SU-DHL-6 (cell line): ENCODE results near the gene VEGFB.

Source experiments
- H2AFZ ChIP-seq: fragments of 200-600 bp; sonication (generic); 2 replicates; pipeline ENCODE4 v1.6.1; 2014; ENCODE audit warnings: low read depth, mild to moderate bottlenecking, moderate library complexity, mixed read lengths, antibody characterized with exemption, low read length; ENCODE audit not compliant: severe bottlenecking
- H3F3A ChIP-seq: fragments of 200-600 bp; shearing (Covaris generic); 2 replicates; pipeline ENCODE4 v1.6.0; 2016; ENCODE audit warnings: antibody characterized with exemption, mild to moderate bottlenecking; ENCODE audit not compliant: insufficient read depth
- H3K27ac ChIP-seq: fragments of 200-600 bp; sonication (generic); 2 replicates; pipeline ENCODE4 v1.5.1; 2016; ENCODE audit warnings: low read depth, mild to moderate bottlenecking, low read length, moderate library complexity, mixed read lengths
- H3K27me3 ChIP-seq: fragments of 200-600 bp; sonication (generic), shearing (Covaris generic); 2 replicates; pipeline ENCODE4 v1.6.0; 2014; ENCODE audit warnings: mild to moderate bottlenecking, low read length
- H3K36me3 ChIP-seq: fragments of 200-600 bp; sonication (generic); 2 replicates; pipeline ENCODE4 v1.6.1; 2014; ENCODE audit warnings: mild to moderate bottlenecking, low read length, mixed read lengths
- H3K4me2 ChIP-seq: fragments of 300-600, 200-600 bp; shearing (Covaris generic), sonication (generic); 2 replicates; pipeline ENCODE4 v1.6.0; 2014; ENCODE audit warnings: low read length, low read depth, mild to moderate bottlenecking; ENCODE audit not compliant: poor library complexity, severe bottlenecking
- H3K4me3 ChIP-seq: fragments of 200-600 bp; sonication (generic); 2 replicates; pipeline ENCODE4 v1.5.1; 2014; ENCODE audit warnings: antibody characterized with exemption, low read length, mild to moderate bottlenecking, mixed read lengths; ENCODE audit not compliant: insufficient read depth, poor library complexity, severe bottlenecking
- H3K79me2 ChIP-seq: fragments of 200-600 bp; sonication (generic); 2 replicates; pipeline ENCODE4 v1.6.1; 2014; ENCODE audit warnings: mild to moderate bottlenecking, low read length, moderate library complexity; ENCODE audit not compliant: insufficient read depth
- H3K9ac ChIP-seq: fragments of 200-600 bp; sonication (generic); 2 replicates; pipeline ENCODE4 v1.7.0; 2014; ENCODE audit warnings: mild to moderate bottlenecking, low read length
- H3K9me2 ChIP-seq: fragments of 200-600 bp; sonication (generic); replicated peaks from 2 replicates; pipeline ENCODE4 v1.6.1; 2014; ENCODE audit warnings: low read length; ENCODE audit not compliant: insufficient read depth
- H3K9me3 ChIP-seq: fragments of 200-600 bp; sonication (generic); 2 replicates; pipeline ENCODE4 v1.6.1; 2014; ENCODE audit warnings: low read length, mixed read lengths; ENCODE audit not compliant: insufficient read depth
- H4K20me1 ChIP-seq: fragments of 200-600 bp; sonication (generic); 2 replicates; pipeline ENCODE4 v1.6.1; 2014; ENCODE audit warnings: low read depth, mild to moderate bottlenecking, antibody characterized with exemption, low read length, moderate library complexity, mixed read lengths
- CTCF ChIP-seq: fragments of 200-600 bp; sonication (generic); IDR thresholded peaks from one replicate; pipeline ENCODE4 v1.5.1; 2017; ENCODE audit warnings: antibody characterized with exemption, mild to moderate bottlenecking, low read length, moderate library complexity; ENCODE audit not compliant: insufficient read depth, poor library complexity, severe bottlenecking
- EZH2phosphoT487 ChIP-seq: fragments of 200-600 bp; sonication (generic), shearing (Covaris generic); conservative IDR thresholded peaks from 2 replicates; pipeline ENCODE4 v1.6.1; 2018; ENCODE audit warnings: mild to moderate bottlenecking, antibody characterized with exemption, low read length, moderate library complexity, mixed read lengths

VEGFB gene

GRCh38 chr11:64266339-64266738 is 32.0 kb downstream of the VEGFB start:
- Histone ChIP-seq H3K9me2 (no peaks in the 10 kb centered on the region), H3K4me3 (no peak overlapping the region), H2AFZ (no peak overlapping the region), H3K9ac (no peak overlapping the region), H4K20me1 (no peaks in the 10 kb centered on the region), H3K27ac (no peak overlapping the region), H3K9me3 (no peaks in the 10 kb centered on the region), H3K36me3 (no peaks in the 10 kb centered on the region), H3K27me3 (no peaks in the 10 kb centered on the region), H3K79me2 (0 out of 2 replicates have a peak, but pooled peaks cover 6% of the 10 kb centered on the region), H3K4me2 (no peak overlapping the region), H3F3A (peaks cover 6% of the 10 kb centered on the region; the same call in 1 of the 2 replicates)
- TF ChIP-seq EZH2phosphoT487 (no peak), CTCF (no peak)

GRCh38 chr11:64267207-64267945 is 33.0 kb downstream of the VEGFB start:
- TF ChIP-seq CTCF = no peak
- no peak for TF ChIP-seq EZH2phosphoT487
- no peak overlapping the region for H2AFZ ChIP-seq
- peaks cover 13% of the 10 kb centered on the region; the same call in 1 of the 2 replicates for H3F3A ChIP-seq
- no peak overlapping the region for H3K4me2 ChIP-seq
- no peak overlapping the region for H3K27ac ChIP-seq
- H3K27me3 ChIP-seq = no peaks in the 10 kb centered on the region
- no peaks in the 10 kb centered on the region for H3K9me3 ChIP-seq
- 0 out of 2 replicates have a peak, but pooled peaks cover 6% of the 10 kb centered on the region for H3K79me2 ChIP-seq
- H3K36me3 ChIP-seq = no peaks in the 10 kb centered on the region
- H4K20me1 ChIP-seq = no peaks in the 10 kb centered on the region
- no peak overlapping the region for H3K9ac ChIP-seq
- H3K4me3 ChIP-seq = no peak overlapping the region
- H3K9me2 ChIP-seq = no peaks in the 10 kb centered on the region

- Histone ChIP-seq H3K9me2 (no peaks in the 10 kb centered on the region), H3K9ac (peak overlapping the region; percentile 92), H3K4me3 (peak overlapping the region; percentile 84), H3K36me3 (no peaks in the 10 kb centered on the region), H3K4me2 (peak overlapping the region; percentile 91), H3K9me3 (no peaks in the 10 kb centered on the region), H3K79me2 (0 out of 2 replicates have a peak, but pooled peaks cover 6% of the 10 kb centered on the region), H3F3A (peaks cover 15% of the 10 kb centered on the region; the same call in 1 of the 2 replicates), H3K27me3 (no peaks in the 10 kb centered on the region), H3K27ac (peak overlapping the region; percentile 88), H4K20me1 (no peaks in the 10 kb centered on the region), H2AFZ (no peak overlapping the region)
- TF ChIP-seq EZH2phosphoT487 = no peak
- no peak for TF ChIP-seq CTCF
These were observed 33.9 kb downstream of the VEGFB start for GRCh38 chr11:64268025-64268892.
